SJCRH30 (cell line): ENCODE measurements around the gene NSD2. TPM values are rescaled to one million over a fixed set of nuclear protein-coding genes. Genes with fewer than 3 reads are reported as not detected.

Source experiments
- DNase-seq, 2 experiments: peaks; one replicate each; pipeline ENCODE4 v3.0.0-alpha.2; 2015 to 2020
- H3K27ac ChIP-seq: fragments of 250-450 bp; sonication (Bioruptor Pico); 2 replicates; pipeline ENCODE4 v1.5.1; 2020; ENCODE audit warnings: mild to moderate bottlenecking, moderate library complexity
- H3K27me3 ChIP-seq: fragments of 250-450 bp; sonication (Bioruptor Pico); 2 replicates; pipeline ENCODE4 v1.5.1; 2020; ENCODE audit warnings: mild to moderate bottlenecking, moderate library complexity
- H3K36me3 ChIP-seq: fragments of 250-450 bp; sonication (Bioruptor Pico); 2 replicates; pipeline ENCODE4 v1.5.1; 2020; ENCODE audit warnings: mild to moderate bottlenecking, moderate library complexity
- H3K4me1 ChIP-seq: fragments of 250-450 bp; sonication (Bioruptor Pico); 2 replicates; pipeline ENCODE4 v1.5.1; 2020; ENCODE audit warnings: mild to moderate bottlenecking, moderate library complexity
- H3K4me3 ChIP-seq: fragments of 250-450 bp; sonication (Bioruptor Pico); 2 replicates; pipeline ENCODE4 v1.5.1; 2020; ENCODE audit warnings: mild to moderate bottlenecking, moderate library complexity
- H3K9me3 ChIP-seq: fragments of 250-450 bp; sonication (Bioruptor Pico); replicated peaks from 2 replicates; pipeline ENCODE4 v1.5.1; 2020; ENCODE audit warnings: mild to moderate bottlenecking, moderate library complexity
- total RNA-seq: library from RNA; depleted of rRNA; stranded (reverse); fragments of >200 nt; shearing (Covaris generic); gene quantifications from 2 replicates; pipeline ENCODE4 v1.2.3, GENCODE V29; 2014; rRNA removed

The NSD2 gene
- total RNA-seq = 120 and 138 TPM in 2 replicates

DNA sequence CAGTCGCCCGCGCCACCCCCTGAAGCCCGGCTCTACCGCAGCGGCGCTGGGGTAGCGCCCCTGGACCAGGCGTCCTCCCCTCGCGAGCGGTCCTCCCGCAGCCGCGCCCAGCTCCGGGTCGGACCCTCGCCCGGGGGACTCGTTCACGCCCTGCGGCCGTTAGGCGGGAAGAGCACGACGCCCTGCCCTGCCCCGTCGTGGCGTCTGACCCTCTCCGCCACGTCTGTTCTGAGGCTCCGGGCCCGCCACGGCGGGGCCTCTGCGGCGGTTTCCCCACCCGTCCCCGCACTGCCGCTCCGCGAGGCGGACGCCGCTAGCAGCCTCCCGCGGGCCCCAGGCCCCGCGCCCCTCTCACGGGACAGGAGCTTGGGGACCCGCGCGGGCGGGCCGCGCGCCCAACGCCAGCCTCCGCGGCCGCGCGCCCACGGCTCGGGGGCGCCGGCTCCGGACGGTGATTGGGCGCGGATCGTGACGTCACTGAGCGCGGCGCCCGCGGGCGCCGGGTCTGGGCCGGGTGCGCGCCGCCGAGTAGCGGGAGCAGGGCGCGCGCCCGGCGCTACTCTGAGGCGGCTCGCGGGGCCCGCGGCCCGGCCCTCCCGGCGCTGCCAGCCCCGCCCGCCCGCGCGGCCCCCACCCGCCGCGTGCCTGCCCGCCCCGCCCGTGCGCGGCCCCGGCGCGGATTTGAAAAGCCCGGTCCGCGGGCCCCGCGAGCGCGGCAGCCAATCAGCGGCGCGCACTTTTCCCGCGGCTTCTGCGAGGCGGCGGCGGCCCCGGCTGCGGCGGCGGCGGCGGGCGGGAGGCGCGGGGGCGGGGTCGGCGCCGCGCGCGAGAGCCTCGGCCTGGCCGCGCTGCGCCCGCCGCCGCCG lies at the start of gene NSD2:
Gene NSD2, plus strand, starts transcription at position 816 of the 866 bp plus-strand sequence. CDS start 29,262 bp downstream, outside the sequence.
- H3K4me3 ChIP-seq = peak within 1 kb of the TSS; percentile 99

GRCh38 chr4:1821679-1822567 lies 49.3 kb upstream of the NSD2 start:
- H3K4me1 ChIP-seq = no peaks in the 10 kb centered on the region
- DNase-seq = no peak
- H3K27ac ChIP-seq = no peak overlapping the region
- no peaks in the 10 kb centered on the region for H3K9me3 ChIP-seq
- peaks cover 57% of the 10 kb centered on the region for H3K36me3 ChIP-seq
- no peaks in the 10 kb centered on the region for H3K27me3 ChIP-seq
- no peak overlapping the region for H3K4me3 ChIP-seq

More for the DNA sequence above, at the start of gene NSD2:
- DNase-seq = peak; percentile 84 to 91
- Histone ChIP-seq H3K27ac (peak within 1 kb of the TSS; percentile 95), H3K9me3 (no peaks in the 10 kb centered on the region), H3K36me3 (no peaks in the 10 kb centered on the region), H3K27me3 (peaks cover 3% of the 10 kb centered on the region; the same call in 1 of the 2 replicates), H3K4me1 (peaks cover 2% of the 10 kb centered on the region; the same call in 1 of the 2 replicates)

- H3K36me3 ChIP-seq = peaks cover 52% of the 10 kb centered on the region
- H3K27ac ChIP-seq = no peak overlapping the region
- no peak overlapping the region for H3K4me3 ChIP-seq
- no peaks in the 10 kb centered on the region for H3K9me3 ChIP-seq
- H3K4me1 ChIP-seq = no peaks in the 10 kb centered on the region
- H3K27me3 ChIP-seq = no peaks in the 10 kb centered on the region
- DNase-seq = no peak
Observed at GRCh38 chr4:1822568-1823544, 48.3 kb upstream of the NSD2 start.

DNA sequence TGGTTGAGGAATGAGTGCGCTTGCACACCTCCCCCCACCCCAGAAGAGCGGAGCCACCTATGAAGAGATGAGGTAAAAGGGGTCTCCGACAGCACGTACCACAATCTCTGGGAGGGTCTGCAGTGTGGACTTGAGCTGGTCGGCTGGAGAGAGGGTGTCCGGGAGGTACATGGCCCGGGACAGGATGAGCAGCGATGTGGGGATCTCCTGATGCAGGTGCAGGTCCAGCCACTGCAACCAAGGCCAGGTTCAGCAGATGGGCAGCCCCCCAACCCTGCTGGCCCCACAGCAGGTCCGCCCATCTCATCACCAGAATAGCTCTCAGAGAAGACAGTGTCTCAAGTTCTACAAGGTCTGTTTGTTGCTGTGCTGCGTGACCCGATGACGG lies 47.7 kb upstream of the NSD2 start:
- no peaks in the 10 kb centered on the region for H3K4me1 ChIP-seq
- H3K27me3 ChIP-seq = no peaks in the 10 kb centered on the region
- no peak for DNase-seq
- no peak overlapping the region for H3K4me3 ChIP-seq
- no peaks in the 10 kb centered on the region for H3K9me3 ChIP-seq
- peaks cover 45% of the 10 kb centered on the region for H3K36me3 ChIP-seq
- H3K27ac ChIP-seq = no peak overlapping the region

DNA sequence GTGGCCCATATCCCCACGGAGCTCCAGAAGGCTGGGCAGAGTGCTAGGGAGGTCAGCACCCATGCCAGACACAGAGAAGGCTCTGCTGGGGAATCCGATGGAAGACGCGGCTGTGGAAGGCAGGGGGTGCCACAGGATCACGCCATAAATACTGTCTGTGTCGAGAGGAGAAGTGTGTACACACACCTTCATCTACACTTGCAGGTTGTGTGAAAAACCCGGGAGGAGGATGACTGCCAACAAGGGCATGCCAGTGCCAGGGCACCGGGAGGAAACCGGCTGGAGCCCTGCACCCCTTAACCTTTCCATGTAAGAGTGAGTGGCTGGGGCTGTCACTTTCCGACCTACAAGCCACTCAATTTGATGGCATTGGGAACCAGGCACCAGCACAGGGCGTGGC lies 46.4 kb upstream of the NSD2 start:
- no peak for DNase-seq
- no peak overlapping the region for H3K4me3 ChIP-seq
- H3K36me3 ChIP-seq = peaks cover 41% of the 10 kb centered on the region
- H3K9me3 ChIP-seq = no peaks in the 10 kb centered on the region
- no peaks in the 10 kb centered on the region for H3K27me3 ChIP-seq
- H3K4me1 ChIP-seq = no peaks in the 10 kb centered on the region
- H3K27ac ChIP-seq = no peak overlapping the region

DNA sequence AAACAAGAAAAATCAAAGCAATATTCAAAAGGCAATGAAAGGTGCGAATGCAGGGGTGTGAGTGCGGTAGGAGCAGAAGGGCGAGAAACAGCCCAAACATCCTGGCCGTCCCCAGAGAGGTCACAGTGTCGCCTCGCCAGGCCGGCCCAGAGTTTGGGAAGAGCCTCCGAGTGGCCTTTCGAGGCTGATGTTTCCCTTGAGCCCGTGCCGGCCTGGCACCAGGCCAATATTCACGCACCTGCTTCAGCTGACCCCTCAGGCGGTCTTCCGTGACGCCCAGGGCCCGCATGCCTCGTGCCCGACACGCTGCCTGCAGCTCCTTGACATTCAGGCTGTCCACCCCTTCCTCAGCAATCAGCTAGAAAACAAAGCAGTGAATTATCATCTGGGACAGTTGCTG lies 45.9 kb upstream of the NSD2 start:
- DNase-seq = no peak
- H3K4me1 ChIP-seq = no peaks in the 10 kb centered on the region
- H3K27me3 ChIP-seq = no peaks in the 10 kb centered on the region
- H3K27ac ChIP-seq = no peak overlapping the region
- H3K36me3 ChIP-seq = peaks cover 37% of the 10 kb centered on the region
- no peak overlapping the region for H3K4me3 ChIP-seq
- no peaks in the 10 kb centered on the region for H3K9me3 ChIP-seq

- no peaks in the 10 kb centered on the region for H3K27me3 ChIP-seq
- no peak overlapping the region for H3K27ac ChIP-seq
- no peak overlapping the region for H3K4me3 ChIP-seq
- H3K9me3 ChIP-seq = no peaks in the 10 kb centered on the region
- no peak for DNase-seq
- H3K36me3 ChIP-seq = peaks cover 45% of the 10 kb centered on the region
- no peaks in the 10 kb centered on the region for H3K4me1 ChIP-seq
Observed at GRCh38 chr4:1826531-1827350, 44.5 kb upstream of the NSD2 start.

- peaks cover 46% of the 10 kb centered on the region for H3K36me3 ChIP-seq
- DNase-seq = no peak
- no peaks in the 10 kb centered on the region for H3K27me3 ChIP-seq
- H3K27ac ChIP-seq = no peak overlapping the region
- H3K4me3 ChIP-seq = no peak overlapping the region
- no peaks in the 10 kb centered on the region for H3K4me1 ChIP-seq
- H3K9me3 ChIP-seq = no peaks in the 10 kb centered on the region
Observed at GRCh38 chr4:1830234-1830633, 41.0 kb upstream of the NSD2 start.

DNA sequence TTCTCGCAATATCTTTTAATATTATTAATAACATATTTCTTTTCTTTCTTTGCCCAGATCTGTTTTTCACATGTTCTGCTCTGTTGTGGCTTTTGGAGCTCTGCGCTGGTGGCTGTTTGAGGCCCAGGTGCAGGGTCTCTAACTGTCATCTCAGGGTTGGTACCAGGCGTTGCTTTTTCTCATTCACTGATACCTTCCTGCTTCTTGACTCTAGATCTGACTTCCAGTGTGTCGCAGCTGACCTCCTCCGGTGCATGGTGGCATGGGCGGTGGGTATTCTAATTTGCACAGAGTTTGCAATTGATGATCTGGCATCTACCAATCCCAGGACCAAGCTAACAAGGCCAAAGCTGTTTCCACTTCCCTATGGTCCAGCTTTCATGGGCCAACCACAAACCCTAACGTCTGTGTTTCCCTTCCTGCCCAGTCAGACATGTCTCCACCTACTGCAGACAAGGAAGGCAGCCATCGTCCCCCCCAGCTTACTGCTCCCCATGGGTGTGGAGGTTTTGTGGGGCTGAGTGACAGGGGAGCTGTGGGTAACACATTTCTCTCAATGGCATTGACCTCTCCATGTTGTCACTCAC lies 40.5 kb upstream of the NSD2 start:
- DNase-seq = no peak
- Histone ChIP-seq H3K36me3 (peaks cover 43% of the 10 kb centered on the region), H3K9me3 (no peaks in the 10 kb centered on the region), H3K27me3 (no peaks in the 10 kb centered on the region), H3K27ac (no peak overlapping the region), H3K4me3 (no peak overlapping the region), H3K4me1 (no peaks in the 10 kb centered on the region)

GRCh38 chr4:1831331-1831730 lies 39.9 kb upstream of the NSD2 start:
- Histone ChIP-seq H3K4me3 (no peak overlapping the region), H3K27ac (no peak overlapping the region), H3K36me3 (peaks cover 38% of the 10 kb centered on the region), H3K4me1 (no peaks in the 10 kb centered on the region), H3K27me3 (no peaks in the 10 kb centered on the region), H3K9me3 (no peaks in the 10 kb centered on the region)
- no peak for DNase-seq

GRCh38 chr4:1832690-1833089 lies 38.5 kb upstream of the NSD2 start:
- no peak overlapping the region for H3K27ac ChIP-seq
- no peaks in the 10 kb centered on the region for H3K27me3 ChIP-seq
- DNase-seq = no peak
- H3K36me3 ChIP-seq = peaks cover 38% of the 10 kb centered on the region
- H3K9me3 ChIP-seq = no peaks in the 10 kb centered on the region
- H3K4me1 ChIP-seq = no peaks in the 10 kb centered on the region
- no peak overlapping the region for H3K4me3 ChIP-seq

DNA sequence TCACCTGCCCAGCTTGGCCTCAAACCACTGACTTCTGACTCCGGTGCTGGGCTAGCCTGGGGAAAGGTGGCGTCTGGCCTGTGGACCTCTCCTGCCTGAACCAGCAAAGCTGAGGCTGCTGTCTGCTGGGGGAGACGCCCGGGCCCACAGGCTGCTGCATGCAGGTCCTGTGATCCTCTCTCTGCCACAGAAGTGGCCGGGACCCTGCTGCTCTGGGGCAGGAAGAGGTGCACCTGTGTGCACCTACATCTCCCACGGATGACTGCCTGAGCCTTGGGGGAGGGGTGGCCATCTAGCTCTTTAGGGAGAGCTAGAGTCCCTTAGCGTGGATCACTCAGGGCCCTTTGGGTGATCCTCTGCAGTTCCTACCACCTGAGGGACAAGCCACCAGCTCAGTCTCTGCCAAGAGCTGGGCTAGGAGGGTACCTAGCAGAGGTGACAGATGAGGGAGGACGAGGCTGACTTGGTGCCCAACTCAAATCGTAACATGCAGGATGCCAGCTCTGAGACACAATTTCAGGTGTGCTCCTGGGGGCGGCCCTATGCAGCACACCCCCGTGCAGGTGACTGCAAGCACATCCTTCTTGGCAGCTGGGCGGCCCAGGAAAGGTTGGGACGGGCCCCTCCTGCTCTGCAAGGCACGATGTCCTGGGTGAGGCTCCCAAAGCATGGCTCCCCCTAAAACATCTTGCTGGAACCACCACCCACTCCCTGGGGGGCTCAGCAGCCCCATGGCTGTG lies 37.7 kb upstream of the NSD2 start:
- H3K27me3 ChIP-seq = no peaks in the 10 kb centered on the region
- H3K4me3 ChIP-seq = no peak overlapping the region
- no peaks in the 10 kb centered on the region for H3K9me3 ChIP-seq
- no peak overlapping the region for H3K27ac ChIP-seq
- H3K36me3 ChIP-seq = peaks cover 43% of the 10 kb centered on the region
- no peaks in the 10 kb centered on the region for H3K4me1 ChIP-seq
- DNase-seq = no peak
